Common myeloid progenitor, CD34-positive (primary cell): ENCODE data around the gene CHEK2.
"Not testable (repeated sequence)": the region's sequence is repeated elsewhere in the genome, so short reads cannot be mapped to it uniquely, and the experiment has no call there.

Experiments
- CTCF ChIA-PET: fragments of 350-600 bp; sonication (Branson Sonifier 250); formaldehyde crosslinking; loops from one replicate; lab custom pipeline; 2021; ENCODE audit warnings: antibody characterized with exemption; lab: Charles Lee
- POLR2A ChIA-PET: fragments of 350-600 bp; sonication (Branson Sonifier 250); formaldehyde crosslinking; loops from one replicate; lab custom pipeline; 2021; ENCODE audit warnings: antibody characterized with exemption; lab: Charles Lee
- DNase-seq, 3 donors: peaks; one replicate each; pipeline versions ENCODE4 v3.0.0 to v3.0.0-alpha.2; 2013
- H3K27ac ChIP-seq, 2 experiments: 1 replicate in 1 of 2; 2 replicates in 1 of 2; pipeline ENCODE4 v1.7.0; 2013; ENCODE audit warnings: inconsistent platforms in 2 of 2, low read length in 2 of 2, mild to moderate bottlenecking in 2 of 2, low read depth in 1 of 2, moderate library complexity in 1 of 2; ENCODE audit not compliant: severe bottlenecking in 2 of 2, insufficient read depth in 1 of 2, poor library complexity in 1 of 2
- H3K27me3 ChIP-seq, 5 experiments: replicated peaks in 2 of 5; 1 replicate in 3 of 5; 2 replicates in 2 of 5; pipeline versions ENCODE4 v1.6.1 to v1.7.0; 2013; ENCODE audit warnings: low read length in 4 of 5, mild to moderate bottlenecking in 2 of 5, moderate library complexity in 2 of 5, inconsistent platforms in 1 of 5; ENCODE audit not compliant: insufficient read depth in 5 of 5, control insufficient read depth in 4 of 5
- H3K36me3 ChIP-seq, 4 experiments: 1 replicate in 2 of 4; 2 replicates in 2 of 4; pipeline versions ENCODE4 v1.6.1 to v1.7.0; 2013; ENCODE audit warnings: low read length in 3 of 4, control low read depth in 1 of 4, mild to moderate bottlenecking in 1 of 4; ENCODE audit not compliant: control insufficient read depth in 4 of 4, insufficient read depth in 4 of 4
- H3K4me1 ChIP-seq, 4 experiments: 1 replicate in 3 of 4; 2 replicates in 1 of 4; pipeline versions ENCODE4 v1.6.1 to v1.7.1; 2013; ENCODE audit warnings: low read length in 3 of 4, mild to moderate bottlenecking in 3 of 4, control low read depth in 1 of 4, inconsistent platforms in 1 of 4, moderate library complexity in 1 of 4; ENCODE audit not compliant: control insufficient read depth in 4 of 4, insufficient read depth in 4 of 4; ENCODE audit errors: control extremely low read depth in 1 of 4
- H3K4me3 ChIP-seq, 7 experiments: 1 replicate in 4 of 7; 2 replicates in 3 of 7; pipeline versions ENCODE4 v1.5.1 to v1.7.0; 2013; ENCODE audit warnings: mild to moderate bottlenecking in 7 of 7, low read length in 6 of 7, moderate library complexity in 6 of 7, inconsistent platforms in 2 of 7, low read depth in 2 of 7, control low read depth in 1 of 7; ENCODE audit not compliant: insufficient read depth in 4 of 7, control insufficient read depth in 1 of 7; ENCODE audit errors: extremely low read depth in 1 of 7
- H3K9me3 ChIP-seq, 5 experiments: 1 replicate in 4 of 5; 2 replicates in 1 of 5; pipeline versions ENCODE4 v1.6.1 to v1.7.1; 2013; ENCODE audit warnings: low read length in 4 of 5, mild to moderate bottlenecking in 2 of 5, inconsistent platforms in 1 of 5, low read depth in 1 of 5, moderate library complexity in 1 of 5; ENCODE audit not compliant: control insufficient read depth in 4 of 5, insufficient read depth in 2 of 5; ENCODE audit errors: control extremely low read depth in 1 of 5
- WGBS: methylation state at CpG from one replicate; pipeline ENCODE4 v1.1.5; 2013; ENCODE audit not compliant: insufficient coverage; 5-methylcytosine and 5-hydroxymethylcytosine counted together

The CHEK2 gene

DNA sequence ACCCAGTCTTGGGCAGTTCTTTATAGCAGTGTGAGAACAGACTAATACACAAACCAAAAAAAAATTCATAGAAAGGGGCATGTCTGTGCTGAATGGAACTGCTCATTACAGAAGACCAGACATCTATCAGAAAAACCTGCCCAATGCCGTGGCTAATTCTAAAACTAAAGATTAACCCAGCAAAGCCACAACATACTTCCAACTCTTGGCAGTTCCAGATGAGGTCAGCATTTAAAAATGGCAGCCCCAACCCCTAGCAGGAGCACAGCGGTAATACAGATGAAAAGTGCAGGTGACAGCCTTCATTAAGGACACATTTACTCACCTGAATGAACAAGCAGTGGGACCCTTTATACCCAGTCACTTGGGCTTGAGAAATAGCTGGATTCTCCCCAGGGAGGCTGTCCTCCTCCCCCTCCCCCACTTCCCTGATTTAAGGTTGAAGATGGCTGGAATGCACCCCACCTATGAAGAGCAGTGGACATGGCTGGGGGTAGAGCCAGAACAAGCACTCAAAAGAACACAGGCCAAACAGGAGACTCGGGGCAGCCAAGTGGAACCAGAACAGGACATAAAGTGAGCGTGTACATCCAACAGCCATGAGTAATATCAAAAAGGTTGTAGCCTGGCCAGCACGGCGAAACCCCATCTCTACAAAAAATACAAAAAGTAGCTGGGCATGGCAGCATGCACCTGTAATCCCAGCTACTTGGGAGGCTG lies 48.4 kb downstream of the CHEK2 start:
- WGBS = 98% methylated on average over 4 of the region's 6 CpGs
- H3K4me1 ChIP-seq, H3K4me3 ChIP-seq, H3K27me3 ChIP-seq, CTCF ChIA-PET, DNase-seq, H3K9me3 ChIP-seq, POLR2A ChIA-PET, H3K27ac ChIP-seq: not testable (repeated sequence)
- peaks cover 4 to 18% (median 7%) of the 10 kb centered on the region in 4 experiments for H3K36me3 ChIP-seq

DNA sequence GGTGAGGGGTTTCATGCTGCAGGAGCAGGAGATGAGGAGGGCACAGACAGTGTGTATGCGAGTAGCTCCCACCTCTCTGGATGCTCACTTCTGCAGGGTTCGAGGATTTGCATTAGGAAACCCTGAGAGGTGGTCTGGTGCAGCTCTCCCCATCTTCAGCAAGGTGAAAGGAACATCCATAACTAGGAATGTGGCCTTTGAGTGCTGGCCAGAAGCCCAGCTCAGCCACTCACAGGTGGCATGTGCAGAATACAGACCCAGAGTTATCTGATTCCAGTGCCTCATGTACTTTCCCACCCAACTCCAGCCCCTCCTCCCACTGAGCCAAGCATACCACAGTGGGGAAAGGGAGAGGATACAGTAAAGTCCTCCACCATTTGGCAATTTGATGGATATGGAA lies 51.8 kb downstream of the CHEK2 start:
- POLR2A ChIA-PET, DNase-seq, H3K27ac ChIP-seq, H3K4me3 ChIP-seq, H3K27me3 ChIP-seq, H3K4me1 ChIP-seq, H3K9me3 ChIP-seq: not testable (repeated sequence)
- peaks cover 0 to 20% (median 4%) of the 10 kb centered on the region in 4 experiments for H3K36me3 ChIP-seq
- WGBS = no CpG with 5 or more reads among the region's 2 CpGs
- CTCF ChIA-PET = interaction anchor here (1.0 kb wide), 1 partner anchor 89 kb away, joined by 3 read pairs; no protein-coding TSS in a partner anchor

DNA sequence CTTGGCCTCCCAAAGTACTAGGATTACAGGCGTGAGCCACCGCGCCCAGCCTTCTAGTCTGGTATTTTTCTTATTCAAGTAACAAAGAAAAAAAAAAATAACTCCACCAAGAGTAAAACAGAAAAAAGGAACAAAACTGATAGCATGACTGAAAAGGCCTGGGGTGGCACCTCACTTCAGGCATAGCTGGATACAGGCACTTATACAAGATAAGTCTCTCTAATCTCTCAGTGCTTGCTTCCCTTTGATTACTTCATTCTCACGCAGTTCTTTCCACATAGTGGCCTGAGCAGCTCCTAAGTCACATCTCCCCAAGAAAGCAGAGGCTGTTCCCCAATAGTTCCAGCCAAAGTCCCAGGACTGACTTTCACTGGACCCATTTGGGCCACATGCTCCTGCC lies 58.7 kb downstream of the CHEK2 start:
- CTCF ChIA-PET, H3K4me3 ChIP-seq, H3K9me3 ChIP-seq, H3K4me1 ChIP-seq, H3K36me3 ChIP-seq, H3K27ac ChIP-seq: not testable (repeated sequence)
- WGBS = 78% methylated on average over 1 of the region's 4 CpGs
- DNase-seq = peak; percentile 30 to 60 (median 48)
- peaks cover 0 to 16% (median 6%) of the 10 kb centered on the region in 5 experiments for H3K27me3 ChIP-seq
- POLR2A ChIA-PET = interaction anchor here (1.1 kb wide), 1 partner anchor 9 kb away, joined by 3 read pairs; no protein-coding TSS in a partner anchor

DNA sequence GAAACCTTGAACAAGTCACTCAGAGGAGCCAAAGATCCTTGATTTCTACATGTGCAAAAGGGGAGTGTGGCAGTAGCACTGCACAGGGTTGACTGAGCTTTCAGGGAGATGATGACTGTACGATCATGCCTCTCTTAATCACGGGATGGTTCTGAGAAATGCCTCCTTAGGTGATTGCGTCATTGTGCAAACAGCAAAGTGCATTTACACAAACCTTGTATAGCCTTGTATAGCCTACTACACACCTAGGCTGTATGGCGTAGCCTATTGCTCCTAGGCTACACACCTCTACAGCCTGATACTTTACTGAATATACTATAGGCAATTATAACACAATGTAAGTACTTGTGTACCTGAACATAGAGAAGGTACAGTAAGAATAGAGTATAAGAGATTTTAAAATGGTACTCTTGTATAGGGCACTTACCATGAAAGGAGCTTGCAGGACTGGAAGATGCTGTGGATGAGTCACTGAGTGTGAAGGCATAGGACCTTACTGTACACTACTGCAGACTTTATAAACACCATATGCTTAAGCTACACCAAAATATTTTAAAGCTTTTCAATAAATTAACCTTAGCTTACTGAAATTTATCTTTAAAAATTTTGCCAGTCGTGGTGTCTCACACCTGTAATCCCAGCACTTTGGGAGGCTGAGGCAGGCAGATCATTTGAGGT lies 60.7 kb downstream of the CHEK2 start:
- CTCF ChIA-PET, DNase-seq, POLR2A ChIA-PET: not testable (repeated sequence)

DNA sequence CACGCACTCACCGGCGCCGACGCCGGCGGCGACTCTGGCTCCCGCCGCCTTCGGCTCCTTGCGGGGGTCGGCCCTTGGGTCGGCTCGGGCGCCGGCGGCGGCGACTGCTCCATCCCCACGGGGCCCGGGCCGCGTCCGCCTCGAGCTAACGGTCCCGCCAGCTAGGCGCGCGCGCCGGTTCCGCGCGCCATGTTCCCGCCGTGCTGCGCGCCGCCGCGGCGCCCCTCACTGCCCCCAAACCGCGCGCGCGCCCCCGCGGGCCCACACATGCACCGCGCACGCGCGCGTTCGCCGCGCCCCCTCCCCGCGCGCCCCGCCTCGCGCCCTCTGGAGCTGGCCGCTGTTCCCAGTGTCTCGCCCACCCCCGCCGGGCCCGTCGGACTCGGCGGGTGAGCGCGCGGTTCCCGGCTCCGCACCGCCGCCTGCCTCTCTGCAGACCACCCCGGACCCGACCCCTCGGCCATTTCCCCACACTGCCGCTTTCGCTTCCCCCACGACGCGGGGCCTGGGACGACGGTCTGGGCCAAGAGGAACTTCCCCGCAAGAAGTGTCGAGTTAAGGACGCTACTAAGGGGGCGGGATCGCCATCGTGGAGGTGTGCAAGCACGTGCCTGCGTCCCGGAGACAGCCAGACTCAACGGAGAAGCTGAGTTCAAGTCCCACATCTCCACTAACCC lies 61.9 kb downstream of the CHEK2 start, which contains the start of gene TTC28:
TSS of gene TTC28 (minus strand) at position 230 of the 677 bp plus-strand sequence. CDS start at position 113, 117 bp downstream.
- peaks cover 0 to 10% (median 5%) of the 10 kb centered on the region in 4 experiments for H3K4me1 ChIP-seq
- H3K27ac ChIP-seq, H3K36me3 ChIP-seq, H3K9me3 ChIP-seq, POLR2A ChIA-PET: not testable (repeated sequence)
- CTCF ChIA-PET = interaction anchor here (0.8 kb wide), 1 partner anchor 395 kb away, joined by 3 read pairs; no protein-coding TSS in a partner anchor
- 0% methylated on average over 70 of the region's 101 CpGs for WGBS
- H3K27me3 ChIP-seq = peaks cover 2 to 28% (median 6%) of the 10 kb centered on the region in 5 experiments
- DNase-seq = peak; percentile 65 to 89 (median 80)
- peak within 1 kb of the TSS; percentile 47 to 79 (median 52) for H3K4me3 ChIP-seq

More for the DNA sequence above, 60.7 kb downstream of the CHEK2 start:
- 100% methylated on average over 1 of the region's 5 CpGs for WGBS
- not testable (repeated sequence) for H3K4me1 ChIP-seq, H3K9me3 ChIP-seq, H3K27ac ChIP-seq, H3K36me3 ChIP-seq, H3K4me3 ChIP-seq
- peaks cover 0 to 24% (median 6%) of the 10 kb centered on the region in 5 experiments for H3K27me3 ChIP-seq

DNA sequence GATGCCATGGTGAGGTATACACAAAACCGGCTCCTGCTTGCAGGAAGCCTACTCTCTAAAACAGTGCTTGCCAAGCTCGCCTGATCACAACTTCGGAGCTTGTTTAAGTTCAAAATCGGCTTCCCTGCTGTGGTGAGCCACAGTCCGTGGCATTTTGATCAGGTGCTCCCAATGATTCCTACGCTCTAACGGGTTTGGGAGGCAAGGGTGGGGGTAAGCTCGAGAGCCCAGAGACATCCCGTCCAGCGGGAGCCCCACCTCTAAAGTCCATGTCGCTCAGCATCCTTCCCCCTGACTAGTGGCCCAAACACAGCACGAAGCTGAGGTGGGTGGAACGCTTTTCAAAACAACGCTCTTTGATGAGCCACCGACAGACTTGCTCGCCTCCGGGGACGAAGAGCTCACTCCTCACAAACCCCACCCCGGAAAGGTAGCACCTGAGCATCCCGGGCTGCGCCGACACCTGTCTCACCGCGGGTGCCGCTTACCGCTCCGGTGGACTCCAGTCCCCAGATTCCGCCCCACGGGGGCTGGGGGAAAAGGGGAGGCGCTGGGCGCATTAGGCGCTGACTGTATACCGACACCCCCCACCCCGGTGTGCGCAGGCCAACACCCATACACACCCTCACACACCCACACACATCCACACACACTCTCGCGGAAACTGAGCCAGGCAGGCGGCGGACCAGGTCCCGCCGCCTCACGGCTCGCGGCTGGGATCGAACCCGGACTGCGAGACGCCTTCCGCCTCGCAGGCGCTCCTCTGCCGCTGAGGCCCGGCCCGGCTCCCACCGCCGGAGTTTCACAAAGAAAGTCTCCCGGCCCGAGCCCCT lies 62.6 kb downstream of the CHEK2 start:
- DNase-seq = peak in 1 of 3 donors; percentile 19
- Histone ChIP-seq H3K4me3 (peak overlapping the region; percentile 47 to 79 (median 52)), H3K27me3 (peaks cover 2 to 28% (median 6%) of the 10 kb centered on the region in 5 experiments), H3K4me1 (peaks cover 3 to 16% (median 8%) of the 10 kb centered on the region in 4 experiments)
- CTCF ChIA-PET = interaction anchor here (0.8 kb wide), 1 partner anchor 396 kb away, joined by 3 read pairs; no protein-coding TSS in a partner anchor
- WGBS = 14% methylated on average over 40 of the region's 58 CpGs
- H3K9me3 ChIP-seq, H3K27ac ChIP-seq, POLR2A ChIA-PET, H3K36me3 ChIP-seq: not testable (repeated sequence)
